GM06990 (cell line): ENCODE results near the gene TPGS1.

Experiments
- DNase-seq: peaks from one replicate; pipeline ENCODE4 v3.0.0-alpha.2; 2011; ENCODE audit not compliant: insufficient read length; ENCODE audit errors: extremely low read depth
- H3K27me3 ChIP-seq: replicated peaks from 2 replicates; pipeline ENCODE4 v1.6.0; 2011; ENCODE audit warnings: low read length; ENCODE audit not compliant: control insufficient read depth, insufficient read depth
- H3K36me3 ChIP-seq: 2 replicates; pipeline ENCODE4 v1.5.1; 2011; ENCODE audit warnings: low read length; ENCODE audit not compliant: control insufficient read depth, insufficient read depth
- H3K4me3 ChIP-seq: replicated peaks from 2 replicates; pipeline ENCODE4 v1.5.1; 2011; ENCODE audit warnings: low read depth, mild to moderate bottlenecking, control low read depth, low read length
- CTCF ChIP-seq: IDR thresholded peaks from 2 replicates; pipeline ENCODE4 v1.5.1; 2011; ENCODE audit warnings: low read length, control low read depth, mild to moderate bottlenecking, inconsistent platforms; ENCODE audit not compliant: insufficient read depth, poor library complexity, severe bottlenecking

TPGS1 gene

DNA sequence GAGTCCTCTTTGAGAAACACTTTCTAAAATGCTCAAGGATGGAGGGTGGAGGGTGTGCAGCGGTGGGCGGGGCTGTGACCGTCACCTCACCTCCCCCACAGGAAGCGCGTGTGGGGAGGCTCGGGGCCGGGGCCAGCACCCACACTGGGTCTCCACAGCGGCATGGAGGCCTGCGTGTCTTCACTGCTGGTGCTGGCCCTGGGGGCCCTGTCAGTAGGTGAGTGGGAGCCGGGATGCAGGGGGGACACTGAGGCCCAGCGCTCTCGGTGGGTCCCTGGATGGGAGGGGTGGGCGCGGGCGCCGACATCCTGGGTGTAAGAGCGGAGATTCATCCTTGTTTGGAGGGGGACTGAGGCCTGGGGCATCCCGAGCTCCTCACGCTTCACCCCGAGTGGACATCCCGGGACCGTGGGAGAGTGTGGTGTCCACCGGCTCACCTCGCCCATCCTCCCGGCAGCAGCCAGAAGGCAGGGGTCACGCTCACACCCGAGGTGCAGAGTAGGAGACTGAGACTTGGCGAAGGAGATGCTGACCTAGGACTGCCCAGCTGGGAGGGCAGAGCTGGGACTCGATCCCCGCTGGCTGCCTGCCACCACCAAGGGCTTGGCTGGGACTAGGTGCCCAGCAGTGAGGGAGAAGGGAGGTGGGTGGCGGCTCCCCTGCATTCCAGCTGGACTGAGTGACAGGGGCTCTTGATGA, 36.8 kb downstream of the TPGS1 start, which contains the start of gene GZMM:
Gene GZMM (plus strand): TSS at position 144 of the 699 bp plus-strand sequence. CDS start 19 bp downstream, at position 163.
- H3K36me3 ChIP-seq: peaks cover 6% of the 10 kb centered on the region; the same call in 1 of the 2 replicates
- no peak within 1 kb of the TSS for H3K4me3 ChIP-seq
- TF ChIP-seq CTCF: no peak
- no peak for DNase-seq
- no peaks in the 10 kb centered on the region for H3K27me3 ChIP-seq

- peaks cover 2% of the 10 kb centered on the region; the same call in 1 of the 2 replicates for H3K36me3 ChIP-seq
- no peak for DNase-seq
- TF ChIP-seq CTCF: no peak
- H3K4me3 ChIP-seq: no peak overlapping the region
- H3K27me3 ChIP-seq: no peaks in the 10 kb centered on the region
Measured at GRCh38 chr19:547117-547516, 39.8 kb downstream of the TPGS1 start.

GRCh38 chr19:547836-548720, 40.8 kb downstream of the TPGS1 start:
- Histone ChIP-seq H3K4me3 (no peak overlapping the region), H3K27me3 (no peaks in the 10 kb centered on the region), H3K36me3 (no peaks in the 10 kb centered on the region; the same call in 1 of the 2 replicates)
- no peak for DNase-seq
- TF ChIP-seq CTCF: no peak

DNA sequence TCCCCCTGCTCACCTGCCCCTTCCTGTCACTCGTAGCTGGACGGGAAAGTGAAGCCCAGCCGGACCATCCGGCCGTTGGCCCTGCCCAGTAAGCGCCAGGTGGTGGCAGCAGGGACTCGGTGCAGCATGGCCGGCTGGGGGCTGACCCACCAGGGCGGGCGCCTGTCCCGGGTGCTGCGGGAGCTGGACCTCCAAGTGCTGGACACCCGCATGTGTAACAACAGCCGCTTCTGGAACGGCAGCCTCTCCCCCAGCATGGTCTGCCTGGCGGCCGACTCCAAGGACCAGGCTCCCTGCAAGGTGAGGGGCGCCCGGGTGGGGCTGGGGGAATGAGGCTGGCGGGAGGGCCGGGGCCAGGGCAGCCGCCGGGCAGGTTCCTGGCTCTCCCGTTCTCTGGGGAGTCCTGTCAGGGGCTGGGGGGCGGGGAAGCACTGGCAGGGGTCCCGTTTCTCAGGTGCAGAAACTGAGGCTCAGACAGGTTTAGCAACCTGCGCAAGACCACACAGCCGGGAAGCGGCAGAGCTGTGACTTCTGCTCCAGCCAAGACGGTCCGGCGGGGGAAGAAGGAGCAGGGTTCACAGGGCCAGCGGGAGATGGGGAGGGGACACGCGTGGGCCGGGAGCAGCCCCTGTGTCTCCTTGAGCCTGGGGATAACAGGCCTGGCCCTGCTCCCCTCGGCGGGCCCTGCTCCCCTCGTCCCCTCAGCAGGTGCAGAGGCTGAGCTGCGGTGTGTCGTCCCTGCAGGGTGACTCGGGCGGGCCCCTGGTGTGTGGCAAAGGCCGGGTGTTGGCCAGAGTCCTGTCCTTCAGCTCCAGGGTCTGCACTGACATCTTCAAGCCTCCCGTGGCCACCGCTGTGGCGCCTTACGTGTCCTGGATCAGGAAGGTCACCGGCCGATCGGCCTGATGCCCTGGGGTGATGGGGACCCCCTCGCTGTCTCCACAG, 41.9 kb downstream of the TPGS1 start:
- H3K36me3 ChIP-seq: no peaks in the 10 kb centered on the region
- DNase-seq: no peak
- TF ChIP-seq CTCF: no peak
- no peaks in the 10 kb centered on the region for H3K27me3 ChIP-seq
- no peak overlapping the region for H3K4me3 ChIP-seq

DNA sequence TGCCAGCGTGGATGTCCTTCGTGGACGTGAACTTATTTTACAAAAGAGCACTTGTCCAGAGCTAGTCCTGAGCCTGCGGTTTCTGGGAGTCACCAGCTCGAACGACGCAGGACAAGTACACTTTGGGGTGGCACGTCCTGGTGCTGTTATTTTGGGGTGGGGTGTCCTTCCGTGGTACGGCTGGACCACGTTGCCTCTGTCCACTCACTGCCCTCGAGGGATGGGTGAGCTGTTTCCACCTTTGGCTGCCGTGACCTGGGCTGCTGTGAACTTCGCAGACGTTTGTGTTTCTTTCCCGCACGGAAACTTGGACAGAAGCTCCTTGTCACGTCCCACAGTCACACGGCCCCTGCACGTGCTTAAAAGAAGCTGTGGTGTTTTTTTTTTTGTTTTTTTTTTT, 47.5 kb downstream of the TPGS1 start:
- Histone ChIP-seq H3K27me3 (no peaks in the 10 kb centered on the region), H3K36me3 (no peaks in the 10 kb centered on the region), H3K4me3 (no peak overlapping the region)
- no peak for DNase-seq
- TF ChIP-seq CTCF: no peak
